SK-N-DZ (cell line): ENCODE measurements around the gene AEBP1.

ENCODE experiments used
- DNase-seq: peaks from one replicate; pipeline ENCODE4 v3.0.0-alpha.2; 2015; ENCODE audit warnings: low spot score

The AEBP1 gene

DNA sequence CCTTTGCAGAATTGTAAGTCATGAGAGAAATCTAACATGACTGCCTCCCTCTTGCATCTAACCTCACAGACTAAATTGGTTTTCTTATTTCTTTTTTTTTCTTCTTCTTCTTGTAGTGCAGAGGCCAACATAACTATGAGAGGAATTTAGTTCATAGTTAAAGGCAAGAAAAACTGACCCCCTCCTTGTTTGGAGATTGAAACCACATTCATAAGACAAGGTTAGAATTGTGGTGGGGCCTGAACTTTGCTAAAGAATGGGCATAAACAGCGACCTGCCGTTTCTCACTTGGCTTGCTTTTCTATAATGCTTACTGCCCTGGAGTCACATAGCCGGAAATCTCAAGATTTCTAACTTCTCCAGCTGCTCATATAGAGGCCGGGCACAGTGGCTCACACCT lies 19.4 kb upstream of the AEBP1 start:
- no peak for DNase-seq

- no peak for DNase-seq
Measured at GRCh38 chr7:44085546-44085945, 18.6 kb upstream of the AEBP1 start.

DNA sequence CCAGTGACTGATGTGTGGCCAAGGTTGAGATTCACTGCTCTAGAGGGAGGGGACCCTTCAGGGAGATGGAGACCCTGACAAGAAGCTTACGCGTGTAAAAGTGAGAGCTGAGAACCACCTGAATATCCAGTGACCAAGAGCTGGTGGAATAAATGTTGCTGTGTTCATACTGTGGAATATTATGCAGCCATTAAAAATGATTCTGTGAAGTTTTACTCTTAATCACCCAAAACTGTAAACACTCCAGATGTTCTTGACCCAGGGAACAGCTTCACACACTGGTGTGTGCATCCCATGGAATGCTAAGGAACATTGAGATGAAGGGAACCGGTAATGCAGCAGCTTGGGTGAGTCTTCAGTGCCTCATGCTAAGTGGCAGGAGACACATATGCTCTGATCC lies 17.5 kb upstream of the AEBP1 start:
- no peak for DNase-seq

DNA sequence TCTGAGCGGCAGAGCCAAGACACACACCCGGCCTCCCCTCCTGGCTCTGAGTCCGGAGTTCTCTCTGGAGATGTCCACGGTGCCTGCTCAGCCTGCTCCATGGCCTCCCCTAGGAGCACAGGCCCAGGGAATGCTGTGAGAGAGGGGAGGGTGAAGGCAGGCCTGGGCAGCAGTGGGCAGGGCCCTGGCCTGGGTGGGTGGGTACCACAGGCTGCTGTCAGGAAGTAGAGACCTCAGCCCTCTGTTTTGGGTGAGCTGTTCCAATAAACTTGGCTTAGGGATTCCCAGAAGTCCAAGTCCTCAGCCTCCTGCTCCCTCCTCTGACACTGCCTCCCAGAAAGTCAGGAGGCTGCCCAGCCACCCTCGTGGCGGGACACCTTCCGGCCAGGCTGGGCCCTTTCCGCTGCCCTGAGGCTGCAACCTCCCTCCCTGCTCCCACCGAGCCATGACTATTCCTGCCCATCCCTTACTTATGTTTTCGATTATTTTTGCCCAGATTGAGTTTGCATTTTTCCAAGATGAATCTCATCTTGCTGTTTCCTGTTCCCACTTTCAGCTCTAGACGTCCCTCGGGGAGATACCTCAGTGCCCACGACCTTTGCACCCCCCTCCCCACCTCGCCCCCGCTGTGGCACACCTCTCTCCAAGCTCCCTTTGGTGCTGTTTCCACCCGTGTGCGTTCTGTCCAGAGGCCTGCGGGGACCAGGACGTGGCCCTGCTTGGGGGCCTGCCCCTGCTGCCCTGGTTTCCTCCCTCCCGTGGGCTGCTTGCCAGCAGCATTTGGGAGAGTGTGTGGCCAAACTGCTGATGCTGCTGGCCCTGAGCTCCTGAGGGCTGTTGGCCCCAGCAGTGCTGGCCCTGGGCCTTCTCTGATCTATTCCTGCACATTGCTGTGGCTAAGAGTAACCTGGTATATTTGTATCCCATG lies 16.0 kb upstream of the AEBP1 start:
- no peak for DNase-seq

- no peak for DNase-seq
Measured at GRCh38 chr7:44093102-44093641, 11.0 kb upstream of the AEBP1 start.

DNA sequence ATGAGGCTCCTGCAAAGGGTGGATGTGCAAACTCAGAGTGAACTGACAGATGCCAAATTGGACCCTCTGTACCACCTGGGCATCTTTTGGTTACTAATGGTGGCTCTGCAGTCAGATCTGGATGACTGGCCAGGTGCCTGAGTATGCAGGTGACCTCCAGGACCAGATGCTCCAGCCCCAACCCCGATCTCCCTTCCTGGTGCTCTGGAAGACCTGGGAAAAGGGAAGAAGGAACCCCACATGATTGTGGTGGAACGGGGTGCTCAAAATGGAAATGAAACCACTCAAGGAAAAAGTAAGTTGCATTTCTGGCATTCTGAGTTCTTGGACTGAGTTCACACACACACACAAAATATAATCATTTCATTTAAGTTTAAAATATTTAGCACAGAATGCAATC lies 9.8 kb upstream of the AEBP1 start:
- no peak for DNase-seq

- DNase-seq: no peak
Measured at GRCh38 chr7:44094883-44095592, 9.1 kb upstream of the AEBP1 start.

DNA sequence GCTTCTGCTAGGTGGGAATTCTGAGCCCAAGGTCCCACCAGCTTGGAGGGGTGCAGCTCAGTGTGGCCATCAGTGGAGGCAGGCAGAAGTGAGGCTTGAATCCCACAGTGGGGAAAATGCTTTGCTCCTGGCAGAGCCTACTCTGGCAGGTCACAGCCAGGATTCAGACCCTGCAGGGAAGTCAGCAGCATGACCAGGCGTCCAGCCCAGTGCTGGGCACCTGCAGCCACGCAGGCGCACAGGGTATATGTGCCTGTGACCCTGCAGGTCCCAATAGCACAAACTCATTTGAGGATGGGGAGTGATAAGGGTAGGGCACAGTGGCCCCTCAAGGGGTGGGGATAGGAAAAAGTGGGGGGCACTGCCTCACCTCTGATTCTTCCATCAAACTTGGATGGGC lies 8.4 kb upstream of the AEBP1 start:
- DNase-seq: no peak

DNA sequence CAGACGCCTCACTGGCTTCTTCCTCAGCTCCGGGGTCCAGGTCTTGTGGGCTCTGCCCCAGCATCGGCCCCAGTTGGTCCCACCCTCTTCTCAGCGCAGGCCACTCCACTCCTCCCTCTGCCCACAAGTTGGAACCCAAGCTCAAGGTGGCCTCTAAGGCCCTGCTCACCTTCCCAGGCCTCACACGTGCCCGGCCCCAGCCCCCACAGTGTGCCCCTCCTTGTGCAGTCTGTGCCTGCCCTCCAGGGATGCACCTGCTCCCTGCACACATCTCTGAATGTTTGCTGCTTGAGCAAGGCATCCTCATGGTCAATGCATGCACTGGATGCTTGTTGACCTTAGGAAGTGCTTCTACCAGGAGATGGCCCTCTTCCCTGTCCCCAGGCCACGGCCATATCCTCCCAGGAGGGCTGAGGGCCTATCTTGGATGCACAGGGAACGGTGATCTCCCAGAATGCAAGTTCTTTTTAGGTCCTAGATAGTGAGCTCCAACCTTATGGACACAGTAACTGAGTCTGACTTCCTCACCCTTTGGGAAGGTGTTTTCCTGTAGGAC lies 7.7 kb upstream of the AEBP1 start:
- no peak for DNase-seq

DNA sequence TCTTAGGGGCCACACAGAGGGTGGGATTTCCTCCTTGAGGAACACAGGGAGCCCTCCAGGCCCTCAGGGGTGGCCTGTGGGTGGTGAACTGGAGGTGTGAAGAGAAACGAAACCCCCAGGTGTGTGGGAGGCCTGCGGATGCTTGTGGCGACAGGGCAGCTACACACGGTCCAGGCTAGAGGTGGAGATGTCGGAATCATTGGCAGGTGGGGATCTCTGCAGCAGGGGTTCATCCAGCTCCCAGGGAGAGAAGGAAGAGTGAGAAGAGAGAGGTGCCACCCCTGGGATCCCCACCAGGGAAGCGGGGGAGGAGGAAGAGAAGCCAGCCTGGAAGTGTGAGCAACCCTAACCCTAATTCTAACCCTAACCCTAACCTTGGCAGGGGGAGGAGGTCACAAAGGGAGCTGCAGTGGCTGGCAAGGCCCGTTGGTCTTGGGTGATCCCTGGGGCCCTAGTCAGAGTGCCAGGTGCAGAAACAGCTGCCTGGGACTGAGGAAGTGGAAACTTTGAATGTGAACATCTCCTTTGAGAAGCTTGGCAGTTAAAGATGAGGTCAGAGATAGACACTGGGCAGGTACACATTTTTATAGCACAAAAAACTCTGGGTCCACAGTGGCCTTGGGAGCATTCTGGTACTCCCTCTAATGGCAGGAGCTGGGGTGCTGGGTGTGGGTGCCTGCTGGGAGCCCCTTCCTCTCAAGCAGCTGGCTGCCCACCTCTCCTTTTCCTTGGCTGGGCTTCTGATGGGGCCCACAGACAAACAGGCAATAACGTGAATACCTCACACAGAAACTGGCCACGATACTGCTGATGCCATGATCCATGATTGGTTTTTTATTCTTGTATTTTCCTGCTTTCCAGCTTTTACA lies 6.8 kb upstream of the AEBP1 start:
- DNase-seq: no peak

DNA sequence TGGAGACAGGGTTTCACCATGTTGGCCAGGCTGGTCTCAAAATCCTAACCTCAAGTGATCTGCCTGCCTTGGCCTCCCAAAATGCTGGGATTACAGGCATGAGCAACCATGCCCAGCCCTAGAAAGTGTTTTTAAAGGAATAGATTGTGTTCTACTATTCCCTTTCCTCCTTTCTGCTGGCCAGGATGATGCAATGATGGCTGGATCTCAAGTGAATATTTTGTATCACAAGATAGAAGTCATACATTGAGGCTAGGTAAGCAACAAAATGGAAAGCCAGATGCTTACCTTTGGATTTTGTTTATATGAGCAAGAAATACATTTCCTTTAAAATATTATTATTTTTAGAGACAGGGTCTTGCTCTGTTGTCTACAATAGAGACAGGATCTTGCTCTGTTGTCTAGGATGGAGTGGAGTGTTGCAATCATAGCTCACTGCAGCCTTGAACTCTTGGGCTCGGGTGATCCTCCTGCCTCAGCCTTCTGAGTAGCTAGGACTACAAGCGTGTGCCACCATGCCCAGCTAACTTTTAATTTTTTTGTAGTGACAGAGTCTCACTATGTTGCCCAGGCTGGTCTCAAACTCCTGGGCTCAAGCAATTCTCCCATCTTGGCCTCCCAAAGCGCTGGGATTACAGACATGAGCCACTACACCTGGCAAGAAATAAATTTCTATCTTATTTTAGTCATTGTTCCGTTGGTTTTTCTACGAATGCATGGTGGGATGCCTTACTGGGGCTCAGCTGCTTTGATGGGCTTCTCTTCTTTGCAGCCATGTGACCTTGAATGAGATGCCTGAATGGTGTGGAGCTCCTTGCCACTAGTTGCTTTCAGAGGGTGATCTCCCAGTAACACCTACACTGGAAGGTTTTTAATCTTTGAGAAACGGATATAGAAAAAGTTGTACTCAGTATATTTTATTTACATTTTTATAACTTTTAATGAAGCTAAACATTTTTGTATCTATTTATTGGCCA lies 5.8 kb upstream of the AEBP1 start:
- DNase-seq: no peak

DNA sequence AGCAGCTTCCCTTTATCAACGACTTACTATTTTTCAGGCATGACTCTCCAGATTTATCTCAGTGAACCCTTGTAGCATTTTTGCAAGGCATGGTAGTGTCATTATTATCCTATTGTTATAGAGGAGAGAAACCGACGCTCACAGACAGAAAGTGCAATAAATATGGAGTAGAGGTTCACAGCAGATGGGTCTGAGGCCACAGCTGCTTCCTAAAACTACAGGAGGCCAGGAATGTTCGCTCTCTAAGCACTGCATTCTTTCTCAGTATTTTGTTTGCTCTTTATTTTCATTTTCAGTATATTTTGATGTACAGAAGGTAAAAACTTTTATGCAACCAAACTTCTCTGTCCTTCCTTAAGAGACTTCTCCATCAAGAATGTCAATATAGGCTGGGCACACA lies 4.5 kb upstream of the AEBP1 start:
- DNase-seq: no peak

DNA sequence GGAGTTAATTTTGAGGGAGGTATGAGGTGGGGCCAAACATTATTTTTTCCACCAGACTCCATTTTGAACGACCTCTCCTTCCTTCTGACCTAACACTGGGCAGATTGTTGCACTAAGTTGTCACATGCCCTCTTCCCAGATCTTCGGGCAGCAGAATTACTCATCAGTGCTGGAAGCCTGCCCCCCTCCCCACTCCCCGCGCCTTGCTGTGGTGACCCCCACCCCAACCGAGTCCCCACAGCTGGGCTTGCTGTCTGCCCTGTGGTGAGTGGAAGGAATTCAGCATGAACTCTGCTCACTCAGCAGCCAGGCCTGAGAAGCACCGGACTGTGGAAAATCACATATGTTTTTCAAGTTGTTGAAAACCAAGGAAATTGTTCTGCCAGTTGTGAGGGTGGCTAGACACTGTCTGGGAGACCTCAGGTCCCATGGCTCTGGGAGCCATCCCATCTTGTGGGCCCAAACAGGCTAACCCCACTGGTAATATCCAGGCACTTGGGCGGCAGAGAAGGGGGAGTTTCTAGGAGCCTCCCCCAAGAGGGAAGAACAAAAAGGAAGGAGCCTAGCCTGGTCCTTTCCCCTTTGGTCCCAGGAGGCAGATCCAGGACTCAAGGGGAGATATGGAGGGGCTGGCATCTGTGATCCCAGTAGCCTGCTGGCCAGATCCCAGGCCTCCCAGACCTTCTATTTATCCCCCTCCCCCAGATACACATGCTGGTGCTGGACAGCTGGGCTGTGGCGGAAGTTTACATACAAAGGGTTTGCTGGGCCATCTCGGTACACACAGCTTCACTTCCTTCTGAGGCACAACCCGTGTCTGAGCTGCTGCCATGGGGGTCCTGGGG lies 3.5 kb upstream of the AEBP1 start:
- no peak for DNase-seq

DNA sequence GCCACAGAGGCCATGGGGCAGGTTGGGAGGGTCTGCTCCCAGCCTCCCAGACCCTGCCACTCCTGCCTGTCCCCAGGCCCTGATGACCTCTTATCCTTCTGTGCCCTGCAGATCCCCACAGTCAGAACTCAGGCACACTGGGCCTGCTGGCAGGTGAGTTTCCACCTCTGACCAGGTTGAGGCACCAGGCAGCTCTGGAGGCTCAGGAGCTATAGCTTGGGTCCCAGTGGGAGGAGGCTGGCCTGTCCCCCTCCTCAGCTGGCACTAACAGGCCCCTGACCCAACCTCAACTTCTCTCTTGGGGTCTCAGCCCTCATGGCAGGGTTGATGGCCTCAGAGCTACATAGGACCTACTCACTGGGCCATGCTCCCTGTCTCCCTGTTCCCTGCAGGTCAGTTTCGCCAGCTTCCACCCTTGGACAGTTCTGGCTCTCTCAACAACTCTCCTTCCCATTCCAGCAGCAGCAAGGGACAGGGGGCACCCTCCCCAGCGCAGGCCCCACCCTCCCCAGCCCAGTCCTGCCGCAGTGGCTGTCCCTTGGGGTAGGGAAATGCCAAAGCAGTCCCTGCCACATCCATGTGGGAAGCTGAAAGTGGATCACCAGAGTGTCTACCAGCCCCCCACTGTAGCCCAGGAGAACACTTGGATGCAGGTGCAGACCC lies 2.7 kb upstream of the AEBP1 start:
- DNase-seq: no peak

DNA sequence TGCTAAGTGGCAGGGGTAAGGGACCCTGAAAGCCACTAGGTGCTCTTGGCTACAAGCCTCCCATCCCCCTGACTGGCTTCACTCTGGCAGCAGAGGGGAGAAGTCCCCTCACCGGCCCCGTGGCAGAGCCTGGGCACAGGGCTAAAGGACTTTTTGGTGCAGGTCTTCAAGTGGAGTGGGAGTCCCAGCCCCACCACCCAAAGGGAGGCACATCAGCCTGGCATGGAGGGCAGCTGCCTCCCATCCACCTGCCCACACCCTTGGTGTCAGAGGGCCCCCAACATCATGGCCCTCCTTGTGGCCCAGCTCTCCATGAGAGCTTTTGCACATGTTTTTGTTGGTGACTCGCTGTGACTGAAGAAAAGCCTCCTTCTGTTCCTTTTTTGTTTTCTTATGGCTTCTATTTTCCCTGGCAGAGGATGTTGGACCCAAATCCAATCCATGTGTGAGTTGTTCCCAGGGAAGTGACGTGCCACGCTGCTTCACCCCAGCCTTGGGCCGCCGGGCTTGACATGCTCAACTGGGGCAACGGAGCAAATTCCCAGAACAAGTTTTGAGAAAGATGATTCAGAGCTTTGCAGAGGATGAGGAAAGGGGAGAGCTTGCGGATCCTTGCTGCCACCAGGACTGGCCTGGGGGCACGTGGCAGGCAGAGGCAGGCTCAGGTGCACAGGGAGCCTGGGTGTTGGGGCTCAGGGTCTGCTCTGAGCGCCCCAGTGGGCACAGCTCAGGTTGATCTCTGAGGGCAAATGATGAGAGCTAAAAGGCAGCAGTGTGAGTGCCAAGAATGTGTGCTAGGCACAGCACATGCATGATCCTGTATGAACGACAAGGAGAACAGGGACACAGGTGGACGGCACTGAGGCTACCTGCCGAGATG lies 1.9 kb upstream of the AEBP1 start:
- no peak for DNase-seq

GRCh38 chr7:44102846-44103565 lies 1.1 kb upstream of the AEBP1 start:
- DNase-seq: no peak

GRCh38 chr7:44103566-44103922 lies 601 bp upstream of the AEBP1 start:
- DNase-seq: no peak
